A549 (cell line): ENCODE data around the gene B3GAT1. TPM values are rescaled to one million over a fixed set of nuclear protein-coding genes. Genes with fewer than 3 reads are reported as not detected.

ENCODE experiments used
- ATAC-seq, 2 experiments: fragments of 200-7000 bp in 1 of 2; fragments of >200 bp in 1 of 2; cut with Nextera tagmentation in 1 of 2; cut with Tn5 transposase in 1 of 2; 3 replicates each; pipeline versions ENCODE4 v1.8.0 to v1.9.1; 2018 to 2020; ENCODE audit warnings: mild to moderate bottlenecking in 1 of 2, moderate library complexity in 1 of 2
- CTCF ChIA-PET: fragments of 300-600 bp; sonication (Branson Sonifier 250); formaldehyde crosslinking; extraction: SDS; loops from one replicate; lab custom pipeline; 2021; ENCODE audit warnings: antibody characterized with exemption, inconsistent platforms; lab: Yijun Ruan, JAX
- POLR2A ChIA-PET: fragments of 350-600 bp; formaldehyde crosslinking; extraction: SDS; loops from one replicate; lab custom pipeline; 2021; ENCODE audit warnings: antibody characterized with exemption, inconsistent platforms; lab: Yijun Ruan, JAX
- DNase-seq, 2 experiments: peaks; one replicate each; pipeline versions ENCODE4 v3.0.0 to v3.0.0-alpha.2; 2011 to 2016; ENCODE audit warnings: low read depth in 1 of 2, low spot score in 1 of 2
- FAIRE-seq: peaks from 2 replicates; lab custom pipeline; 2011; peaks lifted over from hg19 to GRCh38; lab: Jason Lieb, UNC
- H3K27ac ChIP-seq, 2 experiments: fragments of >200 bp; sonication (Bioruptor Twin); formaldehyde crosslinking; 3 replicates each; pipeline ENCODE4 v1.5.1; 2016 to 2017
- H3K4me1 ChIP-seq: fragments of >200 bp; sonication (Bioruptor Twin); formaldehyde crosslinking; 3 replicates; pipeline ENCODE4 v1.6.1; 2016
- H3K4me2 ChIP-seq: fragments of >200 bp; sonication (Bioruptor Twin); formaldehyde crosslinking; 3 replicates; pipeline ENCODE4 v1.6.1; 2016
- H3K4me3 ChIP-seq: fragments of >200 bp; sonication (Bioruptor Twin); formaldehyde crosslinking; 3 replicates; pipeline ENCODE4 v1.5.1; 2016
- H3K9me3 ChIP-seq: fragments of >200 bp; sonication (Bioruptor Twin); formaldehyde crosslinking; 3 replicates; pipeline ENCODE4 v1.6.1; 2016
- CBX2 ChIP-seq: fragments of 200-600 bp; sonication (generic); IDR thresholded peaks from 2 replicates; pipeline ENCODE4 v1.6.1; 2016; ENCODE audit warnings: low read depth, mild to moderate bottlenecking, borderline replicate concordance
- CEBPB ChIP-seq, 2 experiments: fragments of >200 bp in 1 of 2; sonication (Bioruptor Twin) in 1 of 2; formaldehyde crosslinking in 1 of 2; IDR thresholded peaks; 2 replicates each; pipeline ENCODE4 v1.6.1; 2012 to 2016
- CHD4 ChIP-seq: fragments of 200-600 bp; sonication (generic); IDR thresholded peaks from 2 replicates; pipeline ENCODE4 v1.6.1; 2016; ENCODE audit warnings: antibody characterized with exemption, mild to moderate bottlenecking, borderline replicate concordance
- EHMT2 ChIP-seq: fragments of 200-600 bp; sonication (generic); IDR thresholded peaks from 2 replicates; pipeline ENCODE4 v1.6.1; 2016; ENCODE audit warnings: antibody characterized with exemption, low read depth, mild to moderate bottlenecking, moderate library complexity
- ESRRA ChIP-seq: fragments of 150-350 bp; IDR thresholded peaks from 2 replicates; pipeline ENCODE4 v1.6.1; 2014; ENCODE audit warnings: mild to moderate bottlenecking, low read length, borderline replicate concordance
- FOSL2 ChIP-seq, 2 experiments: fragments of 450-650 bp in 1 of 2; fragments of >200 bp in 1 of 2; sonication (Bioruptor Twin) in 1 of 2; formaldehyde crosslinking; IDR thresholded peaks; 2 replicates each; pipeline versions ENCODE4 v1.5.0 to v1.6.1; 2016 to 2020; ENCODE audit warnings: mild to moderate bottlenecking in 1 of 2, moderate library complexity in 1 of 2
- GATA3 ChIP-seq: IDR thresholded peaks from 2 replicates; pipeline ENCODE4 v1.6.1; 2012; ENCODE audit warnings: borderline replicate concordance
- HDAC2 ChIP-seq: fragments of 200-600 bp; sonication (generic); IDR thresholded peaks from 2 replicates; pipeline ENCODE4 v1.6.1; 2016
- HEYL ChIP-seq: fragments of 250-450 bp; sonication (Bioruptor Pico); IDR thresholded peaks from 2 replicates; pipeline ENCODE4 v1.8.0; 2021; ENCODE audit warnings: mild to moderate bottlenecking, moderate library complexity
- HOXB5 ChIP-seq: fragments of 250-450 bp; sonication (Bioruptor Pico); IDR thresholded peaks from 2 replicates; pipeline ENCODE4 v1.5.0; 2020; ENCODE audit warnings: mild to moderate bottlenecking, moderate library complexity
- KDM1A ChIP-seq: fragments of 200-600 bp; sonication (generic); IDR thresholded peaks from 2 replicates; pipeline ENCODE4 v1.6.1; 2016; ENCODE audit warnings: low read depth, mild to moderate bottlenecking
- MYC ChIP-seq: IDR thresholded peaks from 2 replicates; pipeline ENCODE4 v1.6.1; 2012; ENCODE audit warnings: mild to moderate bottlenecking, inconsistent platforms, low read length, improper control_type of control experiment, borderline replicate concordance
- POLR2AphosphoS2 ChIP-seq: conservative IDR thresholded peaks from 2 replicates; pipeline ENCODE4 v1.6.1; 2012; ENCODE audit warnings: low read length, improper control_type of control experiment, inconsistent platforms
- RARB ChIP-seq: fragments of 250-450 bp; sonication (Bioruptor Pico); IDR thresholded peaks from 2 replicates; pipeline ENCODE4 v1.8.0; 2021; ENCODE audit warnings: mild to moderate bottlenecking, moderate library complexity
- RNF2 ChIP-seq: fragments of 200-600 bp; sonication (generic); IDR thresholded peaks from 2 replicates; pipeline ENCODE4 v1.6.1; 2016; ENCODE audit warnings: low read depth, mild to moderate bottlenecking, antibody characterized with exemption, moderate library complexity, borderline replicate concordance
- TP53 ChIP-seq: fragments of 250-450 bp; sonication (Bioruptor Pico); IDR thresholded peaks from 2 replicates; pipeline ENCODE4 v1.5.0; 2021; ENCODE audit warnings: mild to moderate bottlenecking, moderate library complexity
- ZFP36 ChIP-seq: fragments of 450-650 bp; IDR thresholded peaks from 2 replicates; pipeline ENCODE4 v1.6.1; 2014; ENCODE audit warnings: borderline replicate concordance; ENCODE audit not compliant: partially characterized antibody
- ZNF302 ChIP-seq: fragments of 250-450 bp; sonication (Bioruptor Pico); IDR thresholded peaks from 2 replicates; pipeline ENCODE4 v1.9.0; 2021; ENCODE audit warnings: inconsistent platforms, mild to moderate bottlenecking, moderate library complexity
- ZSCAN20 ChIP-seq: fragments of 250-450 bp; sonication (Bioruptor Pico); IDR thresholded peaks from 2 replicates; pipeline ENCODE4 v1.8.0; 2022; ENCODE audit warnings: mild to moderate bottlenecking, moderate library complexity
- WGBS: methylation state at CpG from one replicate; pipeline ENCODE4 v1.1.6; 2017; ENCODE audit errors: missing lambda C conversion rate; 5-methylcytosine and 5-hydroxymethylcytosine counted together
- polyA plus RNA-seq, 4 experiments: library from polyadenylated mRNA; depleted of rRNA in 3 of 4; stranded (reverse); fragments of >200 nt; fragmentation: RNase III in 1 of 4; extraction: RNeasy Plus Mini Kit Qiagen cat#74134 plus additional on column Dnase treatment in 1 of 4; gene quantifications; 2 replicates in 3 of 4; 3 replicates in 1 of 4; pipeline ENCODE4 v1.2.3, GENCODE V29; 2011 to 2017
- TF ChIP-seq, protein P1 (sequence below): IDR thresholded peaks from 2 replicates; pipeline ENCODE4 v1.6.1; 2012
- TF ChIP-seq, protein P2 (sequence below): fragments of 200-600 bp; sonication (generic); IDR thresholded peaks from 2 replicates; pipeline ENCODE4 v1.6.1; 2016; ENCODE audit warnings: antibody characterized with exemption, mild to moderate bottlenecking, moderate library complexity
- TF ChIP-seq, protein P3 (sequence below): fragments of >200 bp; sonication (Bioruptor Twin); formaldehyde crosslinking; IDR thresholded peaks from 3 replicates; pipeline ENCODE4 v1.5.1; 2016
- TF ChIP-seq, protein P4 (sequence below): IDR thresholded peaks from 2 replicates; pipeline ENCODE4 v1.6.1; 2012; ENCODE audit warnings: low read depth, borderline replicate concordance
- TF ChIP-seq, protein P5 (sequence below): IDR thresholded peaks from 2 replicates; pipeline ENCODE4 v1.6.1; 2012

The B3GAT1 gene
- polyA plus RNA-seq, 2 of the 4 experiments (the other 2 are of a cell fraction), result not detected

DNA sequence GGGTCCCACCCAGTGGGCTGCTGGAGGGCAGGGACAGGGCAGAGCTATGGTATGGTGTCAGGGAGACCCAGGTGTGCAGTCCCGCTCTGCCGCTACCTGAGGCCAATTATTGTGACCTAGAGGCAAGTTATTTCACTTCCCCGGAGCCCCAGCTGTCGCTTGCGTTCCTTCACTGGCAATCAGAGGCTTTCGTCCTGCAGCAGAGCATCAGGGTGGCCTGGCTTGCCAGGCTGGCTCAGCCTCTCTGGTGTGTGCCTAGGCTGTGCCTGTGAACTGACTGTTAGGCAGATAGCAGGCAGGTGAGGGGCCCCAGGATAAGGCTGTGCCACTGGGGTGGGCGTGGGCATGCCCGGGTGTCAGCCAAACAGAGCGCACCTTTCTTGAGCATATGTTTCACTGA is 48.9 kb downstream of the B3GAT1 start:
- no peaks in the 10 kb centered on the region for H3K9me3 ChIP-seq
- no peak for DNase-seq
- H3K4me2 ChIP-seq, result no peak overlapping the region
- ChIA-PET POLR2A (no interaction called here), CTCF (interaction anchor here (0.9 kb wide), 1 partner anchor 363 kb away, joined by 3 read pairs; no protein-coding TSS in a partner anchor)
- WGBS, result 69% methylated on average over 4 of the region's 9 CpGs
- H3K4me1 ChIP-seq, result no peaks in the 10 kb centered on the region
- H3K27ac ChIP-seq, result no peak overlapping the region
- no peak for FAIRE-seq
- H3K4me3 ChIP-seq, result no peak overlapping the region
- ATAC-seq, result no peak
- TF ChIP-seq HEYL (CRISPR knock-in tag) (no peak), ZFP36 (no peak), FOSL2 (IDR thresholded peaks at IDR 0.05) (no peak), FOSL2 (CRISPR knock-in tag; IDR thresholded peaks at IDR 0.05) (no peak), TP53 (CRISPR knock-in tag) (no peak), EHMT2 (no peak), HDAC2 (no peak), ZSCAN20 (CRISPR knock-in tag) (no peak), RARB (CRISPR knock-in tag) (no peak), POLR2AphosphoS2 (no peak), MYC (no peak), CBX2 (no peak)
- TF ChIP-seq, protein P1, sequence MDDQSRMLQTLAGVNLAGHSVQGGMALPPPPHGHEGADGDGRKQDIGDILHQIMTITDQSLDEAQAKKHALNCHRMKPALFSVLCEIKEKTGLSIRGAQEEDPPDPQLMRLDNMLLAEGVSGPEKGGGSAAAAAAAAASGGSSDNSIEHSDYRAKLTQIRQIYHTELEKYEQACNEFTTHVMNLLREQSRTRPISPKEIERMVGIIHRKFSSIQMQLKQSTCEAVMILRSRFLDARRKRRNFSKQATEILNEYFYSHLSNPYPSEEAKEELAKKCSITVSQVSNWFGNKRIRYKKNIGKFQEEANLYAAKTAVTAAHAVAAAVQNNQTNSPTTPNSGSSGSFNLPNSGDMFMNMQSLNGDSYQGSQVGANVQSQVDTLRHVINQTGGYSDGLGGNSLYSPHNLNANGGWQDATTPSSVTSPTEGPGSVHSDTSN, result no peak
- TF ChIP-seq, protein P2, sequence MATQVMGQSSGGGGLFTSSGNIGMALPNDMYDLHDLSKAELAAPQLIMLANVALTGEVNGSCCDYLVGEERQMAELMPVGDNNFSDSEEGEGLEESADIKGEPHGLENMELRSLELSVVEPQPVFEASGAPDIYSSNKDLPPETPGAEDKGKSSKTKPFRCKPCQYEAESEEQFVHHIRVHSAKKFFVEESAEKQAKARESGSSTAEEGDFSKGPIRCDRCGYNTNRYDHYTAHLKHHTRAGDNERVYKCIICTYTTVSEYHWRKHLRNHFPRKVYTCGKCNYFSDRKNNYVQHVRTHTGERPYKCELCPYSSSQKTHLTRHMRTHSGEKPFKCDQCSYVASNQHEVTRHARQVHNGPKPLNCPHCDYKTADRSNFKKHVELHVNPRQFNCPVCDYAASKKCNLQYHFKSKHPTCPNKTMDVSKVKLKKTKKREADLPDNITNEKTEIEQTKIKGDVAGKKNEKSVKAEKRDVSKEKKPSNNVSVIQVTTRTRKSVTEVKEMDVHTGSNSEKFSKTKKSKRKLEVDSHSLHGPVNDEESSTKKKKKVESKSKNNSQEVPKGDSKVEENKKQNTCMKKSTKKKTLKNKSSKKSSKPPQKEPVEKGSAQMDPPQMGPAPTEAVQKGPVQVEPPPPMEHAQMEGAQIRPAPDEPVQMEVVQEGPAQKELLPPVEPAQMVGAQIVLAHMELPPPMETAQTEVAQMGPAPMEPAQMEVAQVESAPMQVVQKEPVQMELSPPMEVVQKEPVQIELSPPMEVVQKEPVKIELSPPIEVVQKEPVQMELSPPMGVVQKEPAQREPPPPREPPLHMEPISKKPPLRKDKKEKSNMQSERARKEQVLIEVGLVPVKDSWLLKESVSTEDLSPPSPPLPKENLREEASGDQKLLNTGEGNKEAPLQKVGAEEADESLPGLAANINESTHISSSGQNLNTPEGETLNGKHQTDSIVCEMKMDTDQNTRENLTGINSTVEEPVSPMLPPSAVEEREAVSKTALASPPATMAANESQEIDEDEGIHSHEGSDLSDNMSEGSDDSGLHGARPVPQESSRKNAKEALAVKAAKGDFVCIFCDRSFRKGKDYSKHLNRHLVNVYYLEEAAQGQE, result no peak
- TF ChIP-seq, protein P3, sequence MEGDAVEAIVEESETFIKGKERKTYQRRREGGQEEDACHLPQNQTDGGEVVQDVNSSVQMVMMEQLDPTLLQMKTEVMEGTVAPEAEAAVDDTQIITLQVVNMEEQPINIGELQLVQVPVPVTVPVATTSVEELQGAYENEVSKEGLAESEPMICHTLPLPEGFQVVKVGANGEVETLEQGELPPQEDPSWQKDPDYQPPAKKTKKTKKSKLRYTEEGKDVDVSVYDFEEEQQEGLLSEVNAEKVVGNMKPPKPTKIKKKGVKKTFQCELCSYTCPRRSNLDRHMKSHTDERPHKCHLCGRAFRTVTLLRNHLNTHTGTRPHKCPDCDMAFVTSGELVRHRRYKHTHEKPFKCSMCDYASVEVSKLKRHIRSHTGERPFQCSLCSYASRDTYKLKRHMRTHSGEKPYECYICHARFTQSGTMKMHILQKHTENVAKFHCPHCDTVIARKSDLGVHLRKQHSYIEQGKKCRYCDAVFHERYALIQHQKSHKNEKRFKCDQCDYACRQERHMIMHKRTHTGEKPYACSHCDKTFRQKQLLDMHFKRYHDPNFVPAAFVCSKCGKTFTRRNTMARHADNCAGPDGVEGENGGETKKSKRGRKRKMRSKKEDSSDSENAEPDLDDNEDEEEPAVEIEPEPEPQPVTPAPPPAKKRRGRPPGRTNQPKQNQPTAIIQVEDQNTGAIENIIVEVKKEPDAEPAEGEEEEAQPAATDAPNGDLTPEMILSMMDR, result no peak

DNA sequence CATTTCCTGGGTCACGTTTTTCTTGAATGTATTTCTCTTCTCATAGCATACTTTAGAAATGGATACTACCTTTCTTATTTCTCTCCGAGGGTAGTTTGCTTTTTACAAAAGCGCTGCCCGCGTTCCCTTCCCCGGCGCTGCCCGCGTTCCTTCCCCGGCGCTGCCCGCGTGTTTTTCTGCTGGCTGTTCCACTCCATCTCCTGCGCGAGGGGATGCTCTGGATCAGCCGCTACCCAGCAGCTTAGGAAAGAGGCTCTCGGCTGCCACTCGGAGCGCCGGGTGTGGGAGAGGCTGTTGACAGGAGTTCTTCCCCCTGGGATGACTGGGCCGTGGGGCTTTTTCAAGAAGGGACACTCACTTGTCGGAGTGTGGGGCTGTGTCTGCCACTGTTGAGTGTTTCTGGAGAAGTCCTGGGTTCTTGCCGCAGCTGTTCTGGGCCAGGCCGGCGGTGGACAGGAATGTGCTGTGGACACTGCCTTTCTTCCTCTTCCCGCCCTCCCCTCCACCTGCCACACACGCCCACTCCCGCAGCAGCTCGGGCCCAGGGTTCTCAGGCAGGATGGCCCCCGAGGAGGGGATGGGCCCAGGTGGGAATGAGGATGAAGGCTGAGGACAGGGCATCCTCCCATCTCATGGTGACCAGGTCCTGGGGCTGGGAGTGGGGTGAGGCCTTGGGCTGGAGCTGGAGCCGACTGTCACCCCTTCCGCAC is 49.7 kb downstream of the B3GAT1 start:
- no peaks in the 10 kb centered on the region for H3K4me1 ChIP-seq
- FAIRE-seq (no peak), DNase-seq (no peak), ATAC-seq (no peak)
- CTCF ChIA-PET, result interaction anchor here (0.9 kb wide), 1 partner anchor 364 kb away, joined by 3 read pairs; no protein-coding TSS in a partner anchor
- no peak overlapping the region for H3K4me3 ChIP-seq
- H3K27ac ChIP-seq, result no peak overlapping the region
- POLR2A ChIA-PET, result no interaction called here
- H3K4me2 ChIP-seq, result no peak overlapping the region
- TF ChIP-seq EHMT2, result no peak
- no peak for TF ChIP-seq ZNF302 (CRISPR knock-in tag)
- TF ChIP-seq ESRRA, result no peak
- TF ChIP-seq CEBPB (IDR thresholded peaks at IDR 0.05), result no peak
- TF ChIP-seq, protein P4, sequence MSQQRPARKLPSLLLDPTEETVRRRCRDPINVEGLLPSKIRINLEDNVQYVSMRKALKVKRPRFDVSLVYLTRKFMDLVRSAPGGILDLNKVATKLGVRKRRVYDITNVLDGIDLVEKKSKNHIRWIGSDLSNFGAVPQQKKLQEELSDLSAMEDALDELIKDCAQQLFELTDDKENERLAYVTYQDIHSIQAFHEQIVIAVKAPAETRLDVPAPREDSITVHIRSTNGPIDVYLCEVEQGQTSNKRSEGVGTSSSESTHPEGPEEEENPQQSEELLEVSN, result no peak
- TF ChIP-seq CHD4, result no peak
- no peak for TF ChIP-seq KDM1A
- TF ChIP-seq HOXB5, result no peak
- TF ChIP-seq ZFP36, result no peak
- TF ChIP-seq GATA3, result no peak
- TF ChIP-seq RNF2, result no peak
- no peak for TF ChIP-seq MYC
- TF ChIP-seq, protein P5, sequence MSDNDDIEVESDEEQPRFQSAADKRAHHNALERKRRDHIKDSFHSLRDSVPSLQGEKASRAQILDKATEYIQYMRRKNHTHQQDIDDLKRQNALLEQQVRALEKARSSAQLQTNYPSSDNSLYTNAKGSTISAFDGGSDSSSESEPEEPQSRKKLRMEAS, result no peak
- 83% methylated on average over 19 of the region's 32 CpGs for WGBS
- no peaks in the 10 kb centered on the region for H3K9me3 ChIP-seq
